Measurements from ENCODE around the gene CCDC66. TPM values are rescaled to one million over a fixed set of nuclear protein-coding genes. Genes with fewer than 3 reads are reported as not detected.
A peak's percentile ranks its signal among the peaks of the same experiment; 100 is the strongest.

CCDC66 gene
- total and polyA plus RNA-seq, 2 of the 8 experiments (the other 6 are each of a cell fraction or from before 2014, with no cell fraction given) = 9.6 to 29.3 TPM

- H3K4me3 ChIP-seq (ENCODE audit: extremely low read depth in 1 of 4, insufficient read depth in 2 of 4, low read depth in 3 of 4, low read length in 4 of 4) = no peak overlapping the region
- H2BK12ac ChIP-seq (ENCODE audit: low read depth, low read length) = no peak overlapping the region
- H2BK5ac ChIP-seq (ENCODE audit: low read depth, low read length) = no peak overlapping the region
- H4K5ac ChIP-seq (ENCODE audit: insufficient read length, low read depth, low read length) = no peak overlapping the region
- no peak overlapping the region for H2AFZ ChIP-seq (ENCODE audit: low read length)
- H3K4ac ChIP-seq (replicated peaks; ENCODE audit: insufficient read length, low read depth, low read length) = no peak overlapping the region
- no peaks in the 10 kb centered on the region for H4K20me1 ChIP-seq (replicated peaks in 1 of 2; ENCODE audit: control insufficient read depth in 1 of 2, insufficient read depth in 2 of 2, low read length in 2 of 2)
- H3K14ac ChIP-seq (ENCODE audit: insufficient read length) = no peak overlapping the region
- H2AK5ac ChIP-seq (ENCODE audit: low read depth, low read length) = no peak overlapping the region
- no peak overlapping the region for H3K27ac ChIP-seq (ENCODE audit: low read depth, low read length)
- DNase-seq (ENCODE audit: low read depth in 1 of 2, low spot score in 2 of 2) (no peak), FAIRE-seq (peak; percentile 7)
- no peak overlapping the region for H2BK20ac ChIP-seq (ENCODE audit: low read length)
- no peak overlapping the region for H4K91ac ChIP-seq (replicated peaks; ENCODE audit: insufficient read length, low read length)
- H3K23ac ChIP-seq (ENCODE audit: insufficient read length) = no peak overlapping the region
- H2BK120ac ChIP-seq (replicated peaks; ENCODE audit: low read depth, low read length) = no peak overlapping the region
- H3K79me2 ChIP-seq (ENCODE audit: control insufficient read depth in 1 of 2, insufficient read depth in 2 of 2, low read length in 2 of 2) = peaks cover 0 to 3% of the 10 kb centered on the region in 2 experiments; a peak in 1 of 4 replicates
- no peaks in the 10 kb centered on the region for H3K23me2 ChIP-seq (ENCODE audit: low read depth, low read length)
- H3K9ac ChIP-seq (replicated peaks in 1 of 4; ENCODE audit: extremely low read depth in 1 of 4, low read depth in 3 of 4, low read length in 3 of 4) = no peak overlapping the region
- H3K36me3 ChIP-seq (ENCODE audit: control insufficient read depth in 2 of 4, insufficient read depth in 4 of 4, low read length in 3 of 4) = peaks cover 0 to 13% (median 7%) of the 10 kb centered on the region in 4 experiments; a peak in 2 of 8 replicates
- no peak overlapping the region for H4K8ac ChIP-seq (ENCODE audit: extremely low read depth, insufficient read depth, low read length)
- no peaks in the 10 kb centered on the region for H3K4me1 ChIP-seq (replicated peaks in 1 of 4; ENCODE audit: control insufficient read depth in 3 of 4, insufficient read depth in 4 of 4, low read length in 3 of 4)
- H3K18ac ChIP-seq (ENCODE audit: extremely low read depth, low read length) = no peak overlapping the region
- WGBS, 2 experiments (ENCODE audit: extremely low coverage in 1 of 2, insufficient coverage in 1 of 2, insufficient read length in 1 of 2, insufficient replicate concordance in 2 of 2, low coverage in 1 of 2, low lambda C conversion rate in 2 of 2, missing lambda C conversion rate in 1 of 2) = 86% methylated on average over 11 of the region's 11 CpGs; no CpG with 5 or more reads in 1 of the 2 experiments
- H2BK15ac ChIP-seq (ENCODE audit: low read length) = no peak overlapping the region
- H3K56ac ChIP-seq (replicated peaks; ENCODE audit: insufficient read length, low read depth, low read length) = no peak overlapping the region
- H3K4me2 ChIP-seq (ENCODE audit: insufficient read depth in 1 of 2, low read depth in 2 of 2, low read length in 2 of 2) = no peak overlapping the region
- no peaks in the 10 kb centered on the region for H3K9me3 ChIP-seq (ENCODE audit: insufficient read depth in 2 of 2, low read depth in 1 of 2, low read length in 1 of 2)
- no peaks in the 10 kb centered on the region for H3K79me1 ChIP-seq (ENCODE audit: low read depth, low read length)
- ChIA-PET CTCF (ENCODE audit: partially characterized antibody) (no interaction called here), POLR2A (ENCODE audit: partially characterized antibody) (no interaction called here)
- H3K27me3 ChIP-seq (replicated peaks in 1 of 4; ENCODE audit: control insufficient read depth in 3 of 4, extremely low read depth in 1 of 4, insufficient read depth in 3 of 4, low read length in 3 of 4) = no peaks in the 10 kb centered on the region
- TF ChIP-seq SUZ12 (IDR thresholded peaks at IDR 0.05; ENCODE audit: low read length) (no peak), FOSL1 (IDR thresholded peaks at IDR 0.05; ENCODE audit: insufficient read depth, low read depth, low read length) (no peak), POLR2A (IDR thresholded peaks at IDR 0.05; ENCODE audit: control extremely low read depth in 1 of 2, low read depth in 2 of 2, low read length in 2 of 2) (no peak), TAF7 (optimal IDR thresholded peaks at IDR 0.05; ENCODE audit: borderline replicate concordance, low read depth, low read length) (no peak), CHD2 (IDR thresholded peaks at IDR 0.05; ENCODE audit: low read length) (no peak), PHF8 (conservative IDR thresholded peaks at IDR 0.05; ENCODE audit: low read depth, low read length) (no peak), BRCA1 (IDR thresholded peaks at IDR 0.05; ENCODE audit: low read depth, low read length) (no peak), SIN3A (conservative IDR thresholded peaks at IDR 0.05 in 1 of 2, IDR thresholded peaks at IDR 0.05 in 1 of 2; ENCODE audit: low read depth in 1 of 2, low read length in 2 of 2) (no peak), SAP30 (IDR thresholded peaks at IDR 0.05; ENCODE audit: insufficient read depth, insufficient replicate concordance, low read length) (no peak), CBX5 (IDR thresholded peaks at IDR 0.05; ENCODE audit: low read depth, low read length) (no peak)
Observed at GRCh38 chr3:56595975-56596840, 39.2 kb downstream of the CCDC66 start.
